ENCODE measurements around the gene PADI3.

DNA sequence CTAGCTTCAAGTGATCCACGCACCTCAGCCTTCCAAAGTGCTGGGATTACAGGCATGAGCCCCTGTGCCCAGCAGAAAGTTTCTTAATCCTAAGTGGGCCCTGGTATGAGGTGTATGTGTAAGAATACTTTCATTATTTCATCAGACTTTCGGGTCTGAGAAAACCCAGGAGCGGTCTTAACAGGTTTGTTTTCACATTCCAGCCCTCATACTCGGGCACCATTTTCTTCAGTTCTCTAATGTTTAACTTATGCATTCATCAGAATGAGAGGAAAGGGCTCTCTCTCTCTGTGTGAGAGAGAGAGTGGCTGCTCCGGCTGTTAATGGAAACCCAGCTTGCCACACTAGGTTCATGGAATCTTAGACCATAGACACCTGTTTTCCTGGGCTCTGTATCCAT lies 48.1 kb upstream of the PADI3 start:
- TF ChIP-seq EP300 (IDR thresholded peaks at IDR 0.05; ENCODE audit: low read depth), result no peak
- TF ChIP-seq, protein P1, sequence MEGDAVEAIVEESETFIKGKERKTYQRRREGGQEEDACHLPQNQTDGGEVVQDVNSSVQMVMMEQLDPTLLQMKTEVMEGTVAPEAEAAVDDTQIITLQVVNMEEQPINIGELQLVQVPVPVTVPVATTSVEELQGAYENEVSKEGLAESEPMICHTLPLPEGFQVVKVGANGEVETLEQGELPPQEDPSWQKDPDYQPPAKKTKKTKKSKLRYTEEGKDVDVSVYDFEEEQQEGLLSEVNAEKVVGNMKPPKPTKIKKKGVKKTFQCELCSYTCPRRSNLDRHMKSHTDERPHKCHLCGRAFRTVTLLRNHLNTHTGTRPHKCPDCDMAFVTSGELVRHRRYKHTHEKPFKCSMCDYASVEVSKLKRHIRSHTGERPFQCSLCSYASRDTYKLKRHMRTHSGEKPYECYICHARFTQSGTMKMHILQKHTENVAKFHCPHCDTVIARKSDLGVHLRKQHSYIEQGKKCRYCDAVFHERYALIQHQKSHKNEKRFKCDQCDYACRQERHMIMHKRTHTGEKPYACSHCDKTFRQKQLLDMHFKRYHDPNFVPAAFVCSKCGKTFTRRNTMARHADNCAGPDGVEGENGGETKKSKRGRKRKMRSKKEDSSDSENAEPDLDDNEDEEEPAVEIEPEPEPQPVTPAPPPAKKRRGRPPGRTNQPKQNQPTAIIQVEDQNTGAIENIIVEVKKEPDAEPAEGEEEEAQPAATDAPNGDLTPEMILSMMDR (IDR thresholded peaks at IDR 0.05), result no peak
- TF ChIP-seq POLR2A (IDR thresholded peaks at IDR 0.05), result no peak
